GM19438 (cell line): ENCODE data around the gene LPCAT3.
"Not testable (repeated sequence)": the region's sequence is repeated elsewhere in the genome, so short reads cannot be mapped to it uniquely, and the experiment has no call there.

Experiments
- ATAC-seq: cut with Tn5 transposase; IDR thresholded peaks from one replicate; pipeline ENCODE4 v1.9.1; 2021; ENCODE audit warnings: low read depth; ENCODE audit not compliant: unreplicated experiment

Gene LPCAT3

GRCh38 chr12:7038591-7038990, 20.3 kb upstream of the LPCAT3 start:
- ATAC-seq: no peak

- not testable (repeated sequence) for ATAC-seq
These were observed 19.1 kb upstream of the LPCAT3 start for GRCh38 chr12:7037411-7037810.

GRCh38 chr12:7035463-7035862, 17.2 kb upstream of the LPCAT3 start:
- no peak for ATAC-seq

- ATAC-seq: no peak
These were observed 16.2 kb upstream of the LPCAT3 start for GRCh38 chr12:7034464-7034863.

GRCh38 chr12:7032990-7033389, 14.7 kb upstream of the LPCAT3 start:
- no peak for ATAC-seq

- no peak for ATAC-seq
These were observed 13.0 kb upstream of the LPCAT3 start for GRCh38 chr12:7031306-7031705.

GRCh38 chr12:7026854-7027253, 8.6 kb upstream of the LPCAT3 start:
- no peak for ATAC-seq

- ATAC-seq: no peak
These were observed 4.8 kb upstream of the LPCAT3 start for GRCh38 chr12:7023114-7023513.

- no peak for ATAC-seq
These were observed 3.7 kb upstream of the LPCAT3 start for GRCh38 chr12:7021956-7022355.

GRCh38 chr12:7019043-7019569, 830 bp upstream of the LPCAT3 start:
- no peak for ATAC-seq

GRCh38 chr12:7017870-7018349, 366 bp downstream of the LPCAT3 start:
- peak; percentile 24 for ATAC-seq

- ATAC-seq: no peak
These were observed 1.2 kb downstream of the LPCAT3 start for GRCh38 chr12:7016958-7017571.

GRCh38 chr12:7015555-7016370, 2.5 kb downstream of the LPCAT3 start:
- no peak for ATAC-seq

- no peak for ATAC-seq
These were observed 5.2 kb downstream of the LPCAT3 start for GRCh38 chr12:7013101-7013500.

- no peak for ATAC-seq
These were observed 6.2 kb downstream of the LPCAT3 start for GRCh38 chr12:7012024-7012607.

- not testable (repeated sequence) for ATAC-seq
These were observed 6.9 kb downstream of the LPCAT3 start for GRCh38 chr12:7011398-7011797.

GRCh38 chr12:7009512-7009911, 8.8 kb downstream of the LPCAT3 start:
- ATAC-seq: no peak

- ATAC-seq: no peak
These were observed 9.4 kb downstream of the LPCAT3 start for GRCh38 chr12:7008864-7009263.

- ATAC-seq: no peak
These were observed 11.6 kb downstream of the LPCAT3 start for GRCh38 chr12:7006639-7007038.

- no peak for ATAC-seq
These were observed 13.0 kb downstream of the LPCAT3 start for GRCh38 chr12:7005311-7005710.

GRCh38 chr12:7004840-7005239, 13.4 kb downstream of the LPCAT3 start:
- no peak for ATAC-seq
